BJ (cell line): ENCODE results near the gene DCP2. TPM values are rescaled to one million over a fixed set of nuclear protein-coding genes. Genes with fewer than 3 reads are reported as not detected.

Experiments used
- CTCF ChIA-PET: fragments of 350-600 bp; formaldehyde crosslinking; extraction: SDS; loops from one replicate; lab custom pipeline; 2021; ENCODE audit warnings: antibody characterized with exemption, inconsistent platforms; lab: Yijun Ruan, JAX
- POLR2A ChIA-PET: fragments of 300-600 bp; sonication (Branson Sonifier 250); formaldehyde crosslinking; extraction: SDS; loops from one replicate; lab custom pipeline; 2021; ENCODE audit warnings: antibody characterized with exemption; lab: Charles Lee
- DNase-seq: peaks from one replicate; pipeline ENCODE4 v3.0.0-alpha.2; 2011; ENCODE audit warnings: low read depth
- H3K27me3 ChIP-seq: 2 replicates; pipeline ENCODE4 v1.6.0; 2011; ENCODE audit warnings: low read length; ENCODE audit not compliant: control insufficient read depth, insufficient read depth
- H3K36me3 ChIP-seq: 2 replicates; pipeline ENCODE4 v1.5.1; 2011; ENCODE audit warnings: low read length; ENCODE audit not compliant: control insufficient read depth, insufficient read depth
- H3K4me3 ChIP-seq: 2 replicates; pipeline ENCODE4 v1.5.1; 2011; ENCODE audit warnings: low read depth, mild to moderate bottlenecking, control low read depth, low read length
- CTCF ChIP-seq: IDR thresholded peaks from 2 replicates; pipeline ENCODE4 v1.5.1; 2011; ENCODE audit warnings: low read depth, mild to moderate bottlenecking, control low read depth, inconsistent platforms, low read length, moderate library complexity; ENCODE audit not compliant: insufficient read depth
- polyA plus RNA-seq: library from polyadenylated mRNA; depleted of rRNA; stranded (reverse); fragments of >200 nt; gene quantifications from 2 replicates; pipeline ENCODE4 v1.2.3, GENCODE V29; 2011

Gene DCP2
- polyA plus RNA-seq, 1 experiment = 6.4 TPM

GRCh38 chr5:113026211-113026610 lies 49.6 kb downstream of the DCP2 start:
- no peak for DNase-seq
- POLR2A ChIA-PET = no interaction called here
- H3K36me3 ChIP-seq = peaks cover 9% of the 10 kb centered on the region
- no peaks in the 10 kb centered on the region for H3K27me3 ChIP-seq
- CTCF ChIA-PET = interaction anchor here (1.7 kb wide), 1 partner anchor 14 kb away, joined by 5 read pairs; no protein-coding TSS in a partner anchor
- no peak for TF ChIP-seq CTCF
- H3K4me3 ChIP-seq = no peak overlapping the region

DNA sequence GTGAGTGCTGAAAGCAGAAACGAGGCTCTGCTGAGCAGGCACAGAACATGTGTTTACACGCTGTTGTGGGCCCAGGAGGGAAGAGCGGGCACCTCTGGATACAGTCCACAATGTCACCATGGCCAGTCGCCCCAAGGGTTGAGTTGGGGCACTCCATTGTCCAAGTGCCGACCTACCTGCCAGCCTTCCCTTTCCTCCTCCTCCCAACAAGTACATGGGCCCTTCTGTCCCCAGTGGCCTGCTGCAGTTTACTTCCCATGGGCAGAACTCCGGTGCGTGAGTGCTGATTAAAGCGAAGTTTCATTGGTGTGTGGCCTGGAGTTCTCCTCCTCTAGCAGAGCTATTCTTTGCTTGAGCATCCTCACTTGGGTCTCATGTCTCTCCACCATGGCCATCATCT lies 50.4 kb downstream of the DCP2 start:
- Histone ChIP-seq H3K36me3 (peaks cover 9% of the 10 kb centered on the region), H3K27me3 (no peaks in the 10 kb centered on the region), H3K4me3 (no peak overlapping the region)
- TF ChIP-seq CTCF = no peak
- no peak for DNase-seq
- ChIA-PET CTCF (interaction anchor here (1.7 kb wide), 1 partner anchor 14 kb away, joined by 5 read pairs; no protein-coding TSS in a partner anchor), POLR2A (no interaction called here)

GRCh38 chr5:113027431-113027830 lies 50.8 kb downstream of the DCP2 start:
- H3K36me3 ChIP-seq = peaks cover 9% of the 10 kb centered on the region
- ChIA-PET CTCF (interaction anchor here (1.1 to 1.7 kb wide), 2 partner anchors 13 to 32 kb away, joined by 3 to 5 read pairs; no protein-coding TSS in a partner anchor), POLR2A (no interaction called here)
- no peak for DNase-seq
- no peak overlapping the region for H3K4me3 ChIP-seq
- TF ChIP-seq CTCF = no peak
- H3K27me3 ChIP-seq = no peaks in the 10 kb centered on the region

- no peak for TF ChIP-seq CTCF
- Histone ChIP-seq H3K4me3 (no peak overlapping the region), H3K27me3 (no peaks in the 10 kb centered on the region), H3K36me3 (peaks cover 7% of the 10 kb centered on the region)
- DNase-seq = no peak
- ChIA-PET POLR2A (no interaction called here), CTCF (interaction anchor here (0.9 kb wide), 1 partner anchor 9 kb away, joined by 3 read pairs; no protein-coding TSS in a partner anchor)
These were observed 53.0 kb downstream of the DCP2 start for GRCh38 chr5:113029614-113030013.

- DNase-seq = no peak
- Histone ChIP-seq H3K27me3 (no peaks in the 10 kb centered on the region), H3K36me3 (peaks cover 7% of the 10 kb centered on the region), H3K4me3 (no peak overlapping the region)
- ChIA-PET CTCF (interaction anchor here (1.1 kb wide), 1 partner anchor 35 kb away, joined by 3 read pairs; no protein-coding TSS in a partner anchor), POLR2A (no interaction called here)
- TF ChIP-seq CTCF = no peak
These were observed 54.5 kb downstream of the DCP2 start for GRCh38 chr5:113031104-113031503.
